H1 (cell line): ENCODE data around the gene GABRD. TPM values are rescaled to one million over a fixed set of nuclear protein-coding genes. Genes with fewer than 3 reads are reported as not detected.

Source experiments
- CTCF ChIA-PET: fragments of 300-600 bp; sonication (Branson Sonifier 250); formaldehyde crosslinking; loops from one replicate; lab custom pipeline; 2021; ENCODE audit not compliant: partially characterized antibody; lab: Charles Lee
- POLR2A ChIA-PET: fragments of 300-600 bp; sonication (Branson Sonifier 250); formaldehyde crosslinking; loops from one replicate; lab custom pipeline; 2021; ENCODE audit warnings: inconsistent platforms; ENCODE audit not compliant: partially characterized antibody; lab: Charles Lee
- DNase-seq, 2 experiments: peaks; one replicate each; pipeline versions ENCODE4 v3.0.0 to v3.0.0-alpha.2; 2010 to 2022; ENCODE audit warnings: low spot score in 2 of 2, low read depth in 1 of 2, mixed read lengths in 1 of 2
- FAIRE-seq: peaks from 2 replicates; lab custom pipeline; 2011; peaks lifted over from hg19 to GRCh38; lab: Jason Lieb, UNC
- H2AFZ ChIP-seq: 2 replicates; pipeline ENCODE4 v1.8.1; 2012; ENCODE audit warnings: low read length, inconsistent platforms
- H2AK5ac ChIP-seq: 2 replicates; pipeline ENCODE4 v1.6.1; 2013; ENCODE audit warnings: low read depth, low read length
- H2BK120ac ChIP-seq: replicated peaks from 2 replicates; pipeline ENCODE3; 2013; ENCODE audit warnings: low read depth, low read length, inconsistent platforms
- H2BK12ac ChIP-seq: 2 replicates; pipeline ENCODE4 v1.6.1; 2013; ENCODE audit warnings: low read depth, low read length
- H2BK15ac ChIP-seq: 2 replicates; pipeline ENCODE4 v1.6.1; 2013; ENCODE audit warnings: low read length
- H2BK20ac ChIP-seq: 2 replicates; pipeline ENCODE4 v1.6.1; 2013; ENCODE audit warnings: low read length
- H2BK5ac ChIP-seq: 2 replicates; pipeline ENCODE4 v1.6.1; 2013; ENCODE audit warnings: low read depth, low read length
- H3K14ac ChIP-seq: 2 replicates; pipeline ENCODE4 v1.6.1; 2013; ENCODE audit warnings: inconsistent platforms; ENCODE audit not compliant: insufficient read length
- H3K18ac ChIP-seq: 2 replicates; pipeline ENCODE4 v1.6.1; 2013; ENCODE audit warnings: low read length; ENCODE audit errors: extremely low read depth
- H3K23ac ChIP-seq: 2 replicates; pipeline ENCODE4 v1.6.1; 2013; ENCODE audit warnings: inconsistent platforms; ENCODE audit not compliant: insufficient read length
- H3K23me2 ChIP-seq: 2 replicates; pipeline ENCODE4 v1.6.1; 2013; ENCODE audit warnings: low read depth, low read length
- H3K27ac ChIP-seq: 2 replicates; pipeline ENCODE4 v1.6.1; 2011; ENCODE audit warnings: low read depth, low read length, inconsistent platforms
- H3K27me3 ChIP-seq, 4 experiments: replicated peaks in 1 of 4; 1 replicate in 1 of 4; 2 replicates in 3 of 4; pipeline versions ENCODE4 v1.6.1 to v1.8.1; 2011 to 2013; ENCODE audit warnings: low read length in 3 of 4, mild to moderate bottlenecking in 3 of 4, inconsistent platforms in 2 of 4, mixed read lengths in 2 of 4, moderate library complexity in 1 of 4; ENCODE audit not compliant: control insufficient read depth in 3 of 4, insufficient read depth in 3 of 4; ENCODE audit errors: extremely low read depth in 1 of 4
- H3K36me3 ChIP-seq, 4 experiments: 2 replicates each; pipeline versions ENCODE4 v1.6.1 to v1.8.1; 2011 to 2013; ENCODE audit warnings: mild to moderate bottlenecking in 4 of 4, low read length in 3 of 4, moderate library complexity in 2 of 4, control low read depth in 1 of 4, inconsistent platforms in 1 of 4; ENCODE audit not compliant: insufficient read depth in 4 of 4, control insufficient read depth in 2 of 4
- H3K4ac ChIP-seq: replicated peaks from 2 replicates; pipeline ENCODE3; 2013; ENCODE audit warnings: low read length, low read depth, mixed read lengths, inconsistent platforms; ENCODE audit not compliant: insufficient read length
- H3K4me1 ChIP-seq, 4 experiments: replicated peaks in 1 of 4; 1 replicate in 1 of 4; 2 replicates in 3 of 4; pipeline versions ENCODE4 v1.6.1 to v1.8.1; 2011 to 2013; ENCODE audit warnings: low read length in 3 of 4, inconsistent platforms in 2 of 4, mixed read lengths in 1 of 4; ENCODE audit not compliant: insufficient read depth in 4 of 4, control insufficient read depth in 3 of 4
- H3K4me2 ChIP-seq, 2 experiments: 2 replicates each; pipeline versions ENCODE4 v1.6.1 to v1.8.1; 2011 to 2013; ENCODE audit warnings: low read depth in 2 of 2, low read length in 2 of 2, control low read depth in 1 of 2, inconsistent platforms in 1 of 2, mild to moderate bottlenecking in 1 of 2; ENCODE audit not compliant: insufficient read depth in 1 of 2
- H3K4me3 ChIP-seq, 4 experiments: fragments of 200-600, 300-600 bp in 1 of 4; sonication (generic), shearing (Covaris generic), sonication (Bioruptor Twin) in 1 of 4; 2 replicates each; pipeline versions ENCODE4 v1.5.1 to v1.8.1; 2011 to 2016; ENCODE audit warnings: low read length in 4 of 4, low read depth in 3 of 4, control low read depth in 2 of 4, inconsistent platforms in 2 of 4, mild to moderate bottlenecking in 2 of 4, mixed read lengths in 1 of 4, moderate library complexity in 1 of 4; ENCODE audit not compliant: insufficient read depth in 2 of 4; ENCODE audit errors: extremely low read depth in 1 of 4
- H3K56ac ChIP-seq: replicated peaks from 2 replicates; pipeline ENCODE3; 2013; ENCODE audit warnings: low read depth, mild to moderate bottlenecking, mixed read lengths, low read length, inconsistent platforms; ENCODE audit not compliant: insufficient read length
- H3K79me1 ChIP-seq: 2 replicates; pipeline ENCODE4 v1.6.1; 2013; ENCODE audit warnings: low read depth, low read length, control low read depth
- H3K79me2 ChIP-seq, 2 experiments: 2 replicates each; pipeline versions ENCODE4 v1.6.1 to v1.8.1; 2012 to 2013; ENCODE audit warnings: low read length in 2 of 2, mild to moderate bottlenecking in 2 of 2, inconsistent platforms in 1 of 2; ENCODE audit not compliant: insufficient read depth in 2 of 2, control insufficient read depth in 1 of 2
- H3K9ac ChIP-seq, 4 experiments: replicated peaks in 1 of 4; 1 replicate in 1 of 4; 2 replicates in 3 of 4; pipeline versions ENCODE4 v1.6.1 to v1.8.1; 2011 to 2013; ENCODE audit warnings: low read depth in 3 of 4, low read length in 3 of 4, control low read depth in 2 of 4, mild to moderate bottlenecking in 2 of 4, moderate library complexity in 2 of 4, inconsistent platforms in 1 of 4; ENCODE audit errors: extremely low read depth in 1 of 4
- H3K9me3 ChIP-seq, 2 experiments: 2 replicates each; pipeline versions ENCODE4 v1.6.1 to v1.8.1; 2012 to 2013; ENCODE audit warnings: mild to moderate bottlenecking in 2 of 2, moderate library complexity in 2 of 2, control low read depth in 1 of 2, inconsistent platforms in 1 of 2, low read depth in 1 of 2, low read length in 1 of 2, mixed read lengths in 1 of 2; ENCODE audit not compliant: insufficient read depth in 2 of 2
- H4K20me1 ChIP-seq, 2 experiments: replicated peaks in 1 of 2; 2 replicates each; pipeline versions ENCODE3 to v1.8.1; 2011 to 2013; ENCODE audit warnings: inconsistent platforms in 2 of 2, low read length in 2 of 2, mild to moderate bottlenecking in 1 of 2; ENCODE audit not compliant: insufficient read depth in 2 of 2, control insufficient read depth in 1 of 2
- H4K5ac ChIP-seq: 2 replicates; pipeline ENCODE4 v1.6.1; 2013; ENCODE audit warnings: low read length, low read depth, mixed read lengths, inconsistent platforms; ENCODE audit not compliant: insufficient read length
- H4K8ac ChIP-seq: 2 replicates; pipeline ENCODE4 v1.8.0; 2013; ENCODE audit warnings: mild to moderate bottlenecking, moderate library complexity, low read length, inconsistent platforms; ENCODE audit not compliant: insufficient read depth; ENCODE audit errors: extremely low read depth
- H4K91ac ChIP-seq: replicated peaks from 2 replicates; pipeline ENCODE3; 2013; ENCODE audit warnings: low read length, mixed read lengths, inconsistent platforms; ENCODE audit not compliant: insufficient read length
- ATF2 ChIP-seq: IDR thresholded peaks from 2 replicates; pipeline ENCODE4 v1.6.1; 2012; ENCODE audit warnings: low read length, inconsistent platforms
- ATF3 ChIP-seq: IDR thresholded peaks from 2 replicates; pipeline ENCODE4 v1.6.1; 2011; ENCODE audit warnings: low read depth, mild to moderate bottlenecking, low read length; ENCODE audit not compliant: insufficient read depth
- CHD2 ChIP-seq: IDR thresholded peaks from 2 replicates; pipeline ENCODE4 v1.6.1; 2012; ENCODE audit warnings: low read length, improper control_type of control experiment
- JUN ChIP-seq: IDR thresholded peaks from 2 replicates; pipeline ENCODE4 v1.6.1; 2011; ENCODE audit warnings: low read depth, mild to moderate bottlenecking, improper control_type of control experiment, low read length
- KDM1A ChIP-seq: fragments of 200-600, 300-600 bp; sonication (generic); IDR thresholded peaks from 2 replicates; pipeline ENCODE4 v1.7.1; 2016; ENCODE audit warnings: mild to moderate bottlenecking, low read length, borderline replicate concordance
- KDM4A ChIP-seq: IDR thresholded peaks from one replicate; pipeline ENCODE4 v1.7.1; 2012; ENCODE audit warnings: low read depth, mild to moderate bottlenecking, moderate library complexity, low read length, inconsistent platforms; ENCODE audit not compliant: severe bottlenecking
- SIN3A ChIP-seq, 2 experiments: IDR thresholded peaks in 1 of 2; conservative IDR thresholded peaks in 1 of 2; 2 replicates each; pipeline ENCODE4 v1.6.1; 2011 to 2012; ENCODE audit warnings: low read length in 2 of 2, improper control_type of control experiment in 1 of 2, low read depth in 1 of 2, mild to moderate bottlenecking in 1 of 2
- WGBS, 2 experiments: shearing (Covaris generic) in 1 of 2; methylation state at CpG; one replicate each; pipeline versions ENCODE4 v1.1.6 to v1.1.7; 2013 to 2015; ENCODE audit warnings: low lambda C conversion rate in 2 of 2, mixed read lengths in 2 of 2, inconsistent platforms in 1 of 2, low coverage in 1 of 2, missing lambda C conversion rate in 1 of 2; ENCODE audit not compliant: insufficient replicate concordance in 2 of 2, insufficient coverage in 1 of 2, insufficient read length in 1 of 2; ENCODE audit errors: extremely low coverage in 1 of 2, missing lambda C conversion rate in 1 of 2; 5-methylcytosine and 5-hydroxymethylcytosine counted together
- long read RNA-seq, 2 experiments: library from RNA in 1 of 2; library from capped mRNA in 1 of 2; stranded (forward); transcript quantifications; one replicate each; pipeline ENCODE4 v2.0.0, GENCODE V29; 2021; ENCODE audit warnings: inconsistent platforms in 1 of 2
- polyA minus RNA-seq, 3 experiments: library from RNA; depleted of rRNA, polyadenylated mRNA; stranded (reverse); fragments of >200 nt; gene quantifications; 1 replicate in 2 of 3; 2 replicates in 1 of 3; pipeline ENCODE4 v1.2.3, GENCODE V29; 2011
- polyA plus RNA-seq, 7 experiments: library from polyadenylated mRNA; depleted of rRNA in 3 of 7; stranded (reverse) in 5 of 7; unstranded in 2 of 7; fragments of >200 nt in 5 of 7; fragments of 200-250 nt in 2 of 7; gene quantifications; 1 replicate in 5 of 7; 2 replicates in 1 of 7; 4 replicates in 1 of 7; pipeline versions ENCODE4 v1.2.1 to v1.2.3, GENCODE V29; 2011 to 2013; ENCODE audit warnings: missing spikeins in 2 of 7, mixed read lengths in 2 of 7
- total RNA-seq: library from RNA; stranded (reverse); fragmentation: NEBNext Ultra II Directional; extraction: Animal tissue kit (Norgen Biotek cat#: 25700); gene quantifications from 2 replicates; pipeline ENCODE4 v1.2.1, GENCODE V29; 2021

GABRD gene
- total RNA-seq: 1.8 and 1.9 TPM in 2 replicates
- polyA plus RNA-seq (2011; rRNA removed): 3.0 and 3.3 TPM in 2 replicates
- polyA plus RNA-seq (2011; cell fraction: cytosol; rRNA removed): 2.9 TPM
- polyA plus RNA-seq (2011; cell fraction: nucleus; rRNA removed): 12.6 TPM
- 1.7 to 3.4 TPM (median 2.7 TPM) in 4 replicates for polyA plus RNA-seq (2012, experiment 1 of 2)
- 3.2 TPM for polyA plus RNA-seq (2012, experiment 2 of 2)
- 1.6 TPM for polyA plus RNA-seq (2013, experiment 1 of 2)
- polyA plus RNA-seq (2013, experiment 2 of 2): 1.5 TPM
- polyA minus RNA-seq (2011; rRNA and poly(A)+ RNA removed): 2.0 and 2.4 TPM in 2 replicates
- 1.8 TPM for polyA minus RNA-seq (2011; cell fraction: cytosol; rRNA and poly(A)+ RNA removed)
- 1.2 TPM for polyA minus RNA-seq (2011; cell fraction: nucleus; rRNA and poly(A)+ RNA removed)
- long read RNA-seq, experiment 1, partial matches to known transcripts: 0 of 1 reads
- long read RNA-seq, experiment 1, other reads (novel, unspliced or antisense): 1 of 1 reads
- long read RNA-seq, experiment 2: 0 reads

GRCh38 chr1:2019172-2019543 lies at the start of gene GABRD:
TSS of gene GABRD (plus strand) at chr1:2019345. CDS start at chr1:2019424, 79 bp downstream.
- Histone ChIP-seq H4K5ac (no peak within 1 kb of the TSS), H3K36me3 (no peaks in the 10 kb centered on the region), H4K20me1 (peaks cover 0 to 4% of the 10 kb centered on the region in 2 experiments), H2BK5ac (no peak within 1 kb of the TSS; the same call in 1 of the 2 replicates), H3K23me2 (peaks cover 7% of the 10 kb centered on the region; the same call in 1 of the 2 replicates), H3K9me3 (no peaks in the 10 kb centered on the region), H3K79me1 (no peaks in the 10 kb centered on the region), H3K79me2 (no peaks in the 10 kb centered on the region), H3K4me1 (peaks cover 0 to 10% (median 3%) of the 10 kb centered on the region in 4 experiments; a peak in 5 of 7 replicates), H3K23ac (no peak within 1 kb of the TSS), H3K18ac (no peak within 1 kb of the TSS), H4K8ac (peak within 1 kb of the TSS; percentile 82), H2AK5ac (no peak within 1 kb of the TSS), H3K27me3 (peaks cover 3 to 19% (median 14%) of the 10 kb centered on the region in 4 experiments), H3K4me3 (peak within 1 kb of the TSS; percentile 24 to 65 (median 36); a peak in 7 of 8 replicates), H3K14ac (no peak within 1 kb of the TSS), H2AFZ (peak within 1 kb of the TSS; percentile 17; the same call in 1 of the 2 replicates), H3K4me2 (peak within 1 kb of the TSS; percentile 46 to 85), H3K56ac (no peak within 1 kb of the TSS), H2BK12ac (no peak within 1 kb of the TSS), H3K27ac (no peak within 1 kb of the TSS), H3K4ac (no peak within 1 kb of the TSS), H3K9ac (no peak within 1 kb of the TSS), H2BK120ac (no peak within 1 kb of the TSS), H2BK15ac (peak within 1 kb of the TSS; percentile 29; the same call in 1 of the 2 replicates), H2BK20ac (no peak within 1 kb of the TSS), H4K91ac (no peak within 1 kb of the TSS)
- TF ChIP-seq ATF2: no peak
- peak; percentile 39 for TF ChIP-seq KDM4A
- no peak for TF ChIP-seq SIN3A (conservative IDR thresholded peaks at IDR 0.05 in 1 of 2, IDR thresholded peaks at IDR 0.05 in 1 of 2; ENCODE audit: low read depth in 1 of 2, low read length in 2 of 2)
- no peak for TF ChIP-seq ATF3
- no peak for TF ChIP-seq JUN
- no peak for TF ChIP-seq CHD2
- TF ChIP-seq KDM1A: no peak
- no peak for DNase-seq
- ChIA-PET CTCF (interaction anchor here (1.0 to 8.0 kb wide), 5 partner anchors 10 to 58 kb away, joined by 3 to 66 read pairs (median 5); no protein-coding TSS in a partner anchor), POLR2A (interaction anchor here (1.4 to 3.7 kb wide), 3 partner anchors 11 to 59 kb away, joined by 4 to 11 read pairs (median 4); no protein-coding TSS in a partner anchor)
- no peak for FAIRE-seq
- whole genome bisulfite sequencing, 2 experiments: no CpG with 5 or more reads among the region's 60 CpGs
